Measurements from ENCODE around the gene MGST3. TPM values are rescaled to one million over a fixed set of nuclear protein-coding genes. Genes with fewer than 3 reads are reported as not detected.
"Not testable (repeated sequence)": the region's sequence is repeated elsewhere in the genome, so short reads cannot be mapped to it uniquely, and the experiment has no call there.

MGST3 gene
- total RNA-seq, 2 donors from 2014 or later = 56.7 to 70.0 TPM

DNA sequence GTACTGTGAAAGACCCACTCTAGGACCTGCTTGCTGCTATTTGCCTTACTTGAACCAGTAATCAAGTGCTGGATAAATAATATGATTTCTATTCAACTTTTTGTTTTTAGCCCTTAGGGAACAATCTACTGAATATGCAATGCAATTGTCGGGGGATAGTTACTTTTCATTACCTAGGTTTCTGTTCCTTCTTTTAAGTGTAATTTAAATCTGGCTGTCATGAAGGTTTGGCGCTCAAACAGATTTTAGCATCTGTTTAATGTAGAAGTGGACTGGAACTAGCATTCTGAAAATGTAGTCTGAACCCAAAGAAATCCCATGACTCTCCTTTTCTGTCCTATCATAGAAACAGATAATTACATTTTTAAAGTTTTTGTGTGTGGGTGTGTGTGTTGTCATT is 4.8 kb downstream of the MGST3 start:
- intact Hi-C loops (cut with DNase I) = no loop called here
- no peaks in the 10 kb centered on the region for H3K9me3 ChIP-seq
- 71 to 84% methylated on average over 2 of the region's 2 CpGs for WGBS, 2 donors
- ATAC-seq (no peak), DNase-seq (no peak)
- peaks cover 53% of the 10 kb centered on the region for H3K4me1 ChIP-seq
- no peaks in the 10 kb centered on the region for H3K36me3 ChIP-seq (replicated peaks in 1 of 2; ENCODE audit: insufficient read depth in 1 of 2, low read depth in 2 of 2)
- TF ChIP-seq, protein P1, sequence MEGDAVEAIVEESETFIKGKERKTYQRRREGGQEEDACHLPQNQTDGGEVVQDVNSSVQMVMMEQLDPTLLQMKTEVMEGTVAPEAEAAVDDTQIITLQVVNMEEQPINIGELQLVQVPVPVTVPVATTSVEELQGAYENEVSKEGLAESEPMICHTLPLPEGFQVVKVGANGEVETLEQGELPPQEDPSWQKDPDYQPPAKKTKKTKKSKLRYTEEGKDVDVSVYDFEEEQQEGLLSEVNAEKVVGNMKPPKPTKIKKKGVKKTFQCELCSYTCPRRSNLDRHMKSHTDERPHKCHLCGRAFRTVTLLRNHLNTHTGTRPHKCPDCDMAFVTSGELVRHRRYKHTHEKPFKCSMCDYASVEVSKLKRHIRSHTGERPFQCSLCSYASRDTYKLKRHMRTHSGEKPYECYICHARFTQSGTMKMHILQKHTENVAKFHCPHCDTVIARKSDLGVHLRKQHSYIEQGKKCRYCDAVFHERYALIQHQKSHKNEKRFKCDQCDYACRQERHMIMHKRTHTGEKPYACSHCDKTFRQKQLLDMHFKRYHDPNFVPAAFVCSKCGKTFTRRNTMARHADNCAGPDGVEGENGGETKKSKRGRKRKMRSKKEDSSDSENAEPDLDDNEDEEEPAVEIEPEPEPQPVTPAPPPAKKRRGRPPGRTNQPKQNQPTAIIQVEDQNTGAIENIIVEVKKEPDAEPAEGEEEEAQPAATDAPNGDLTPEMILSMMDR (IDR thresholded peaks at IDR 0.05) = no peak
- TF ChIP-seq POLR2A (IDR thresholded peaks at IDR 0.05) = no peak
- H3K27ac ChIP-seq = no peak overlapping the region
- H3K27me3 ChIP-seq = no peaks in the 10 kb centered on the region
- H3K4me3 ChIP-seq = no peak overlapping the region

DNA sequence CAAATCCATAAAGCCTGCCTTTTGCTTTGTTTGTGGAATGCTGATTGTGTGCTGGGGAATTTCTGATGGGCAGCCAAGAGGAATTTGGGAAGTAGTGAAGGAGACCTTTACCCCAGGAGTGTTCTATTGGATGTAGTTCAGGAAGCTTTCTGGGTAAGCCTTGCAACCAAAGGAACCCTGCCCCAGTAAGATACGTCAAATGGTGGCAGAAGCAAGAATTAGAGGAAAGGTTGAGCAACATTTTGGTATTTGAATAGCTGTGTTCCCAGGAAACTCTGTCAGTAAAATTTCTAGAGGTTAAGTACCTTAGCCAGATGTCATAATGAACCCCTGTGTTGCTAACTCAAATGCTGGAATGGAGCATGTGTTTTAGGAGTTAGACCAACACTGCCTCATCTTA is 6.4 kb downstream of the MGST3 start:
- H3K4me1 ChIP-seq = peaks cover 54% of the 10 kb centered on the region
- H3K4me3 ChIP-seq = no peak overlapping the region
- DNase-seq (peak in 1 of 4 donors; percentile 26), ATAC-seq (peak; percentile 76)
- intact Hi-C loops (cut with DNase I) = no loop called here
- no peaks in the 10 kb centered on the region for H3K27me3 ChIP-seq
- no peak for TF ChIP-seq POLR2A (IDR thresholded peaks at IDR 0.05)
- TF ChIP-seq, protein P1 (IDR thresholded peaks at IDR 0.05) = no peak
- H3K9me3 ChIP-seq = no peaks in the 10 kb centered on the region
- no peaks in the 10 kb centered on the region for H3K36me3 ChIP-seq (replicated peaks in 1 of 2; ENCODE audit: insufficient read depth in 1 of 2, low read depth in 2 of 2)
- peak overlapping the region; percentile 8 to 66 (median 38) for H3K27ac ChIP-seq
- 15 to 23% methylated on average over 1 of the region's 1 CpG for WGBS, 2 donors

DNA sequence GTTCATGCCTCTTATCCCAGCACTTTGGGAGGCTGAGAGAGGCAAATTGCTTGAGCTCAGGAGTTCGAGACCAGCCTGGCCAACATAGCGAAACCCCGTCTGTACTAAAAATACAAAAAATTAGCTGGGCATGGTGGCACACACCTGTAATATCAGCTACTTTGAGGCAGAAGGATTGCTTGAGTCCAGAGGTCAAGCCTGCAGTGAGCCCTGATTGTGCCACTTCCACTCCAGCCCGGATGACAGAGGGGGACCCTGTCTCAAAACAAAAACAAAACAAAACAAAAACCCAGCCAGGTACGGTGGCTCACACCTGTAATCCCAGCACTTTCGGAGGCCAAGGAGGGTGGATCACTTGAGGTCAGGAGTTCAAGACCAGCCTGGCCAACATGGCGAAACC is 7.2 kb downstream of the MGST3 start:
- H3K27me3 ChIP-seq; H3K9me3 ChIP-seq; intact Hi-C loops (cut with DNase I); DNase-seq; H3K4me3 ChIP-seq; ATAC-seq; H3K36me3 ChIP-seq (replicated peaks in 1 of 2; ENCODE audit: insufficient read depth in 1 of 2, low read depth in 2 of 2): not testable (repeated sequence)
- 78% methylated on average over 7 of the region's 7 CpGs for WGBS, 2 donors
- Histone ChIP-seq H3K4me1 (peaks cover 49% of the 10 kb centered on the region), H3K27ac (peak overlapping the region; percentile 28 to 66 (median 38))

DNA sequence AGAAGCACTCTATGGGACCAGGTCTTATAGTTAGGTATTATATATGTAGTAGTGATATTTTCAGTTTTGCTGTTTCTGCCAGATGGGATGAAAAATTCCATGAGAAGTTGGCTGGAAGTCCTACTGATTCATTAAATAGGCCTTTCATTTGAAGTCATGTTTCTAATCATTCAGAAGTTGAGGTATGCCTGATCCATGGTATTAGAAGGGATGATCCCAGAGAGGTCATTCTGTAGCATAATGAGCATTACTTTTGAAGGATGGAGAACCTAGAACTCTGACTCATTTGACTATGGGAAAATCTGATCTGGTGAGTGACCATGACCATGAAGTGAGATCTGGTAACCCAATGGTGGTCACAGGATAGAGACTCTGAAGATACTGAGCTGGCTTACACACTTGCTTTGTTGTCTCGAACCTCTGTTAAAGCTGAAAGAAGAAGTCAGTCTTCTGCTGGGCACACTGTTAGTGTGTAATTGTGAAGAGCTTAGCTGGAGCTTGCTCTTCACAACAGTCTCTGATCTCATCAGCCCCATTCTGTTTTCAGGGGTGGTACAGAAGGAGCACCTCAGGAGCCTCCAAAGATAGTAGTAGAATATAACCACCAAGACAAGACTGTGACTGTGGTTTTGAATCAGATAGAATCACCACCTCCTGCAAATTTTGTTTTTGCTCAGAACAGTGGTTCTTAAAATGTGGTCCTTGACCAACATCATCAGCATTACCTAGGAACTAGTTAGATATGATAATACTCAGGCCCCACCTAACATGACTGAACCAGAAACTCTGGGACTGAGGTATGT is 9.0 kb downstream of the MGST3 start:
- no peak overlapping the region for H3K4me3 ChIP-seq
- TF ChIP-seq, protein P1 (IDR thresholded peaks at IDR 0.05) = no peak
- TF ChIP-seq POLR2A (IDR thresholded peaks at IDR 0.05) = no peak
- intact Hi-C loops (cut with DNase I) = no loop called here
- H3K9me3 ChIP-seq = no peaks in the 10 kb centered on the region
- DNase-seq = no peak
- no peaks in the 10 kb centered on the region for H3K36me3 ChIP-seq (replicated peaks in 1 of 2; ENCODE audit: insufficient read depth in 1 of 2, low read depth in 2 of 2)
- ATAC-seq = no peak
- H3K27me3 ChIP-seq = no peaks in the 10 kb centered on the region
- H3K4me1 ChIP-seq = peaks cover 35% of the 10 kb centered on the region
- no peak overlapping the region for H3K27ac ChIP-seq
- WGBS, 2 donors = 78 to 82% methylated on average over 1 of the region's 1 CpG

DNA sequence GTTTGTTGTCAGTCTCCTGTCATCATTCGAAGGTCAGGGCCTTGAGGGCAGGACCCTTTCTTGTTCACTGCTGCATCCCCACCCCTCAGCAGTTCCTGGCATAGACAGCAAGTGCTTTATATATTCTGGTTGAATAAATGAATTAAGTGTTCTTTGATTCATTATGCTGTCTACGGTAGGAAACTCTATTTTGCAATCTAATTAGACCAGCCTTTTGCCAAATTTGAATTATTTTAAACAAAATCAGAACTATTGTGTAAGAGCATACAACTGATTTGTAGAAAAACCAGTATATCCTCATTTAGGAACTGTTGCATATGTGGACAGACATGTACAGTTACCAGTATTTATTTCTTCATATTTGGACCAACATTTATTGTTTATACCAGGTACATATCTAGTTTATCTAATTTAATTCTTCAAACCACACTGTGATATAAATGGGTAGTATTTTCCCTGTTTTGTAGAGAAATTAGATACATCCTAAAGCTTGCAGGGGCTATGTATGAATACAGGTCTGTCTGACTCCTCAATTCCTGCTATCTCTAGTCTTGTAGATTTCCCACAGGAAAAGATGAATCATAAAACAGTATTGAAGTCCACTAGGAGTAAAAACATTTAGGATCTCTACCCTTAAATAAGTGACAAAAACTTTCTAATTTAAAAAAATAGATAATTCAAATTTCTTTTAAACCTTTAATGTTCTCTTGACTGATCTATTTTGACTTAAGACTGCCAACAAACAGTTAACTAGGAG is 10.4 kb downstream of the MGST3 start:
- Histone ChIP-seq H3K27ac (no peak overlapping the region), H3K9me3 (no peaks in the 10 kb centered on the region), H3K4me3 (no peak overlapping the region), H3K4me1 (peaks cover 42% of the 10 kb centered on the region), H3K27me3 (no peaks in the 10 kb centered on the region), H3K36me3 (replicated peaks in 1 of 2; ENCODE audit: insufficient read depth in 1 of 2, low read depth in 2 of 2) (no peaks in the 10 kb centered on the region)
- 56 to 58% methylated on average over 2 of the region's 2 CpGs for WGBS, 2 donors
- no peak for DNase-seq
- TF ChIP-seq, protein P1 (IDR thresholded peaks at IDR 0.05) = no peak
- no peak for TF ChIP-seq POLR2A (IDR thresholded peaks at IDR 0.05)
- intact Hi-C loops (cut with DNase I) = no loop called here
- no peak for ATAC-seq

All from body of pancreas (tissue), 4 donors.